OCI-LY7 (cell line): ENCODE data around the gene NFE2L3.

Experiments used
- CTCF ChIP-seq: fragments of 200-600 bp; sonication (generic); conservative IDR thresholded peaks from 2 replicates; pipeline ENCODE4 v1.5.1; 2014; ENCODE audit warnings: mild to moderate bottlenecking, antibody characterized with exemption, low read length, moderate library complexity, mixed read lengths
- EZH2phosphoT487 ChIP-seq: fragments of 200-600 bp; sonication (generic); IDR thresholded peaks from 2 replicates; pipeline ENCODE4 v1.6.1; 2018; ENCODE audit warnings: low read depth, borderline replicate concordance, mild to moderate bottlenecking, mixed run types, antibody characterized with exemption, low read length, moderate library complexity, mixed read lengths

DNA sequence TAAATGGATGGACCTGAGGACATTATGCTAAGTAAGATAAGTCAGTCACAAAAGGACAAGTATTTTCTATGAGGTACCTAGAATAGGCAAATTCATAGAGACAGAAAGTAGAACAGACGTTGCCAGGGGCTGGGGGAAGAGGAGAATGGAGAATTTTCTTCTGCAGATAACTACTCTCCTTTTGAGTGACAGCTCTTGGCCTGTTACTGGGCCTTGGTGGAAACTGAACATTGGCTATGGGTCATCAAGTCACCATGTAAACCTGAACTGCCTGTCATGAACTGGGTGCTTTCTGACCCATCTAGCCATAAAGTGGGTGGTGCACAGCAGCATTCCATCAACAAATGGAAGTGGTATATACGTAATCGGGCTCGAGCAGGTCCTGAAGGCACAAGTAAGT lies 29.3 kb upstream of the NFE2L3 start:
- TF ChIP-seq CTCF, result no peak
- no peak for TF ChIP-seq EZH2phosphoT487
